Measurements from ENCODE around the gene CASP6. TPM values are rescaled to one million over a fixed set of nuclear protein-coding genes. Genes with fewer than 3 reads are reported as not detected.

Gene CASP6
- total and polyA plus RNA-seq, 8 donors: 2.3 to 68.9 (median 25.9) TPM

DNA sequence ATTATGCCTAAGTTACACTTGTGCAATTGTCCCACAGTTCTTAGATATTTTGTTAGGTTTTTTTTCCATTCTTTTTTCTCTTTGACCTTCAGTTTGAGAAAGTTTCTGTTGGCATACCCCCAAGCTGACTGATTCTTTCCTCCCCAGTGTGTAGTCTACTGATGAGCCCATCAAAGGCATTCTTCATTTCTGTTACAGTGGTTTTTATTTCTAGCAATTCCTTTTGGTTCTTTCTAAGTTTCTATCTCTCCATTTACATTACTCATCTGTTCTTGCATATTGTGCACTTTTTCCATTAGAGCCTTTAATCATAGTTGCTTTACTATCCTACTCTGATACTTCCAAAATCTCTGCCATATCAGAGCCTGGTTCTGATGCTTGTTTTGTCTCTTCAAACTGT, 31.9 kb downstream of the CASP6 start:
- TF ChIP-seq POLR2AphosphoS5 (IDR thresholded peaks at IDR 0.05): no peak
- no peak for TF ChIP-seq POLR2A (IDR thresholded peaks at IDR 0.05)
- TF ChIP-seq EP300 (IDR thresholded peaks at IDR 0.05): no peak
- Histone ChIP-seq H3K9me3 (no peaks in the 10 kb centered on the region), H3K4me3 (no peak overlapping the region), H3K36me3 (no peaks in the 10 kb centered on the region), H3K27ac (no peak overlapping the region), H3K27me3 (no peaks in the 10 kb centered on the region), H3K4me1 (peaks cover 0 to under 1% (median 0%) of the 10 kb centered on the region in 4 donors)
- intact Hi-C loops (cut with DNase I; ENCODE audit: low total_unique reads): no loop called here
- no peak for DNase-seq

- no peaks in the 10 kb centered on the region for H3K27me3 ChIP-seq
Observed at GRCh38 chr4:109665783-109666485, 37.3 kb downstream of the CASP6 start.

DNA sequence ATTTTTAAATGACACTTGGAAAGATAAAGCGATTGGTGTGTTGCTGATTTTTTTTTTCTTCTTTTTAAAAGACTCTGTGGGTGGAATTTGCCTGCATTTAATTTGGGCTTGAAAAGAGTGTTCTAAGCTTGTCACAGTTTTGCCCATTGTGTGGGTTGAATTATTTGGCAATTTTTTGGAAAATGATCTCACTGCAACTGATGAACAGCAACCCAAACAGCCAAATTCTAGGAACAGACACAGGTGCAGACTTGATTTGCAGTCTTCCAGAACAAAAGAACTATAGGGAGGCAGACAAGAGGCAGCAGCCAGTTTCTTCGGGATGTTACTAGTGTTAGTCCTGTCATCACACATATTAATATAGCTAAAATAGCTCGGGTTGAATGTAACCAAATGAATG, 40.5 kb downstream of the CASP6 start:
- Histone ChIP-seq H3K4me1 (peaks cover 0 to 8% (median 0%) of the 10 kb centered on the region in 4 donors), H3K9me3 (no peaks in the 10 kb centered on the region), H3K36me3 (peaks cover 0 to 8% (median 2%) of the 10 kb centered on the region in 4 donors), H3K27me3 (no peaks in the 10 kb centered on the region), H3K4me3 (no peak overlapping the region), H3K27ac (no peak overlapping the region)
- no peak for DNase-seq
- TF ChIP-seq POLR2A (IDR thresholded peaks at IDR 0.05) (no peak), EP300 (IDR thresholded peaks at IDR 0.05) (no peak), CTCF (IDR thresholded peaks at IDR 0.05) (no peak), POLR2AphosphoS5 (IDR thresholded peaks at IDR 0.05) (no peak)
- 71 to 86% (median 75%) methylated on average over 3 of the region's 3 CpGs for WGBS, 5 donors
- intact Hi-C loops (cut with DNase I; ENCODE audit: low total_unique reads): no loop called here

More at GRCh38 chr4:109665783-109666485, 37.3 kb downstream of the CASP6 start:
- 50 to 66% (median 59%) methylated on average over 5 of the region's 5 CpGs for WGBS, 5 donors
- intact Hi-C loops (cut with DNase I; ENCODE audit: low total_unique reads): no loop called here
- Histone ChIP-seq H3K36me3 (peaks cover 0 to 8% (median 2%) of the 10 kb centered on the region in 4 donors), H3K4me3 (no peak overlapping the region), H3K4me1 (peaks cover 0 to 8% (median 0%) of the 10 kb centered on the region in 4 donors), H3K9me3 (no peaks in the 10 kb centered on the region), H3K27ac (no peak overlapping the region)
- peak in 1 of 2 donors; percentile 16 for DNase-seq
- TF ChIP-seq CTCF (IDR thresholded peaks at IDR 0.05) (no peak), EP300 (IDR thresholded peaks at IDR 0.05) (no peak), POLR2AphosphoS5 (IDR thresholded peaks at IDR 0.05) (no peak), POLR2A (IDR thresholded peaks at IDR 0.05) (no peak)

- whole genome bisulfite sequencing, 5 donors: 72 to 89% (median 78%) methylated on average over 2 of the region's 2 CpGs
- intact Hi-C loops (cut with DNase I; ENCODE audit: low total_unique reads): no loop called here
- TF ChIP-seq POLR2AphosphoS5 (IDR thresholded peaks at IDR 0.05): no peak
- Histone ChIP-seq H3K27ac (no peak overlapping the region), H3K27me3 (no peaks in the 10 kb centered on the region), H3K9me3 (no peaks in the 10 kb centered on the region), H3K36me3 (peaks cover 0 to 8% (median 2%) of the 10 kb centered on the region in 4 donors), H3K4me3 (no peak overlapping the region), H3K4me1 (peaks cover 0 to 8% (median 0%) of the 10 kb centered on the region in 4 donors)
- no peak for DNase-seq
Observed at GRCh38 chr4:109662116-109662515, 41.1 kb downstream of the CASP6 start.

DNA sequence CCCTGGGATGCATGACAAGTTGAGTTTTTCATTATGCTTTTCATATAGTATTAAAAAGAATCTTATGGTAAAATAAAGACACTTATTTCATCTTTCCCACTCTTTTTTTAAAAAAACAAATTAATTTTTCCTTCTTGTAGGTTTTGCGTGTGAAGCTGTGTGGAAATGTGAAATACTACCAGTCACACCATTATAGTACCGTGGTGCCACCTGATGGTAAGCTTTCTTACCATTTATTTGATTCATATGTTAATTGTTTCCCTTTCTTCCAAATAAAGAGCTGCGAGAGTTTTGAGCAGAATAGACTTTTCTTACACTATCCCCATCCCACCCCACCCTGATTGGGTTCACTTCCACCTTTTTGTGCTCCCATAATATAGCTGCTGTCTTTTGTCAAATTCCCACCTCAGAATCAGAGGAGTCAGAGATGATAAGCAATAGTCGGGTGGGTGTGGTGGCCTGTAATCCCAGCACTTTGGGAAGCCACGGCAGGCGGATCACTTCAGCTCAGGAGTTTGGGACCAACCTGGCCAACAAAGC, 44.3 kb downstream of the CASP6 start:
- Histone ChIP-seq H3K9me3 (no peaks in the 10 kb centered on the region), H3K27me3 (no peaks in the 10 kb centered on the region), H3K4me3 (no peak overlapping the region), H3K4me1 (no peaks in the 10 kb centered on the region), H3K36me3 (peaks cover 0 to 6% (median 1%) of the 10 kb centered on the region in 4 donors), H3K27ac (no peak overlapping the region)
- DNase-seq: peak in 1 of 2 donors; percentile 39
- intact Hi-C loops (cut with DNase I; ENCODE audit: low total_unique reads): no loop called here
- TF ChIP-seq POLR2AphosphoS5 (IDR thresholded peaks at IDR 0.05): no peak
- TF ChIP-seq EP300 (IDR thresholded peaks at IDR 0.05): no peak
- no peak for TF ChIP-seq POLR2A (IDR thresholded peaks at IDR 0.05)
- no peak for TF ChIP-seq CTCF (IDR thresholded peaks at IDR 0.05)
- 60 to 78% (median 65%) methylated on average over 6 of the region's 6 CpGs for WGBS, 5 donors
